HG03460 (cell line): Measurements from ENCODE around the gene AGPAT3.
"Not testable (repeated sequence)": the region's sequence is repeated elsewhere in the genome, so short reads cannot be mapped to it uniquely, and the experiment has no call there.

Source experiments
- ATAC-seq: cut with Tn5 transposase; IDR thresholded peaks from one replicate; pipeline ENCODE4 v1.9.1; 2021; ENCODE audit not compliant: unreplicated experiment

The AGPAT3 gene

DNA sequence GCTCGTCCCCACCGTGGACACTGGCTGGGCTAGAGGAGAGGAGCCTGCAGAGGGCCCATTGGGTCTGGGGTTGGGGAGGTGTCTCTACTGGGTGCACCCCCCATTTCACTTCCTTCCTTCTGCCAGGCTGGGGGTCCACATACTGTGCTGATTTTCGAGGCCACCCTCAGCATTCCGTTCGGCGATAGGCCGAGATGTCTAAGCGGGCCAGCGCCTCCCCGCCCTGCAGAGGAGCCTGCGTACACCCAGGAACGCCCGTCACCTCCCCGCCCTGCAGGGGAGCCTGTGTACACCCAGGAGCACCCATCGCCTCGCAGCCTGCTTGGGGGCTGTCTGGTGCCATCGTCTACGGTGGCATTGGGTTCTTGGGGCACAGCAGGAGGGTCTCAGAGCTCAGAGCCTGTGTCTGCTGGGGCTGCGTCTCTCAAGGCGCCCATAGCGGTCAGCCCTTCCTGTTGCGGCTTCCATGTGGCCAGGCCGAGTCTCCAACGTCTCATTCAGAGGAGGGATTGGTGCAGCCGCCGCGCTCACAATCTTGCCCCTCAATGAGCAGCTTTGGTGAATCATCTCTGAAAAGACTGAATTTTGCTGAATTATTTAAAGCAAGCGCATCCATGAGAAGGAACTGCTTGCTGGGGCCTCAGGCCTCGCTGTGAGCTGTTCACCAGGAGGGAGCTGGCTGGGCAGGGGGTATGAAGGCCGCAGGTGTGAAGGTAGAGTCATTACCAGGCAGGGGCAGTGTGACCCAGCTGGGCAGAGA, 30.7 kb upstream of the AGPAT3 start:
- ATAC-seq: no peak

DNA sequence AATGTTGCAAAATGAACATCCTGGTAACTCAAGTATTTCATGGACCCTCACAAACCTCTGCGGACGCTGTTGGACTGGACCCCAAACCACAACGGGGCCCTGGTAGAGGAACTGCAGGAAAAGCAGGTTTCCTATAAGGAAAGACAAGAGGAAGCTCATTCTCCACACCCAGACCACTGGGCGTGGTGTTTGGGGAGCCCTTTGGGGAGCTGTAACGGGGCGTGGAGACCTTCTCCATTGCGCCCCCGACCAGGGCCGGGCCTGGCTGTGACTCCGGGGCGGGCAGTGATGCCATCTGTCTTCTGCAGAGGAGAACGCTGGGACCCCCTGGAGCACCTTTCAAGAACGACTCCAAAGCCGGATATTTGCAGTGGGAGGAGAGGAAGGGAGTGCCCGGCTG, 30.0 kb upstream of the AGPAT3 start:
- no peak for ATAC-seq

DNA sequence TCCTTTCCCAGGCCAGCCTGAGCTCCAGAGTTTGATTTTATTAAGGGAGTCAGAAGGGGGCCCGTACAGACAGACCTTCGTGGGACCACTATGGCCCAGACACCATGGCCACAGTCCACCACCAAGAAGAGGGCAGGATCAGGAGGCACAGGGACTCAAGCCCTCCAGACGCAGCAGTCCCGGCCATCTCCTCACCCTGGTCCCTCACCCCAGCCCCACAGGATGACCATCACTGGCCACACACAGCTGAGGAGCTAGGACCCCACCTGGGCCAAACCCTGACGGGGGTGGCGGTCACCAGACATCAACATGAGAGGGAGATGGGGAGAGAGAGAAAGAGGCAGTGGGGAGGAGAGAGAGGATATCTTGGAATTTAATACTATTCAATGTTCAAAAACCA, 29.2 kb upstream of the AGPAT3 start:
- ATAC-seq: no peak

DNA sequence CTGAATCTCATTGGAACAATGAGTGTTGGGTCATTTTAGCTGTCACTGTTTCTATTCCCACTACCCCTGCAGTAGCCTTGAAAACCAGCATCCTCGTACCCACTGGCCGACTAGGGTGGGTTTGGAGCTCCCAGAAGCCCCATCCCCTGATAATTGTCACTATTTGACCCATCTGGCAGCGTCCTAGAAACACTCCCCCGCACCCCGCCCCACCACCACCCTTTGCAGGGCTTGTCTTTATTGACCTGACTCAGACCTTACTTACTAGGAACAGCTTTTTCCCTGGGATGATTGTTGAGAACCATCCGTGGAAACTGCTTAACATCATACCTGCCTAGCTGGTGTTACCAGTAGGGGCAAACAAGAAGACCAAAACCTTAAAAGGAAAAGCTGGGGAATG, 28.4 kb upstream of the AGPAT3 start:
- no peak for ATAC-seq

DNA sequence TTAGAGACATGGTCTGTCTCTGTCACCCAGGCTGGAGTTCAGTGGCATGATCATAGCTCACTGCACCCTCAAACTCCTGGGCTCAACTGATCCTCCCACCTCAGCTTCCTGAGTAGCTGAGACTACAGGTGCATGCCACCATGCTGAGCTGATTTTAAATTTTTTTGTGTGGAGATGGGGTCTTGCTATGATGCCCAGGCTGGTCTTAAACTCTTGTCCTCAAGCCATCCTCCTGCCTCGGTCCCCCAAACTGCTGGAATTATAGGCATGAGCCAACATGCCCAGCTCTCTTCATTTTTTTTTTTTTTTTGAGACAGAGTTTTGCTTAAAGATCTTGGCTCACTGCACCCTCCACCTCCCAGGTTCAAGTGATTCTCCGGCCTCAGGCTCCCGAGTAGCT, 24.8 kb upstream of the AGPAT3 start:
- no peak for ATAC-seq

DNA sequence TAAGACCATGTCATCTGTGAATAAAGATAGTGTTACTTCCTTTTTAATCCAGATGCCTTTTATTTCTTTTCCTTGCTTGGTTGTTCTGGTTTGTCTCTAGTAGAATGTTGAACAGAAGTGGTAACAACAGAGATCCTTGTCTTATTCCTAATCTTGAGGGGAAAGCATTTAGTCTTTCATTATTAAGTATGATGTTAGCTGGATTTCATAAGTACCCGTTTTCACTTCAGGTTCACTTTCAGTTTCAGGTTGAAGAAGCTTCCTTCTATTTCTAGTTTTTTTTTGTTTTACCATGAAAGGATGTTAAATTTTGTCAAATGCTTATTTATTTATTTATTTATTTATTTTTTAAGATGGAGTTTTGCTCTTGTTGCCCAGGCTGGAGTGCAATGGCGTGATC, 22.3 kb upstream of the AGPAT3 start:
- ATAC-seq: no peak

DNA sequence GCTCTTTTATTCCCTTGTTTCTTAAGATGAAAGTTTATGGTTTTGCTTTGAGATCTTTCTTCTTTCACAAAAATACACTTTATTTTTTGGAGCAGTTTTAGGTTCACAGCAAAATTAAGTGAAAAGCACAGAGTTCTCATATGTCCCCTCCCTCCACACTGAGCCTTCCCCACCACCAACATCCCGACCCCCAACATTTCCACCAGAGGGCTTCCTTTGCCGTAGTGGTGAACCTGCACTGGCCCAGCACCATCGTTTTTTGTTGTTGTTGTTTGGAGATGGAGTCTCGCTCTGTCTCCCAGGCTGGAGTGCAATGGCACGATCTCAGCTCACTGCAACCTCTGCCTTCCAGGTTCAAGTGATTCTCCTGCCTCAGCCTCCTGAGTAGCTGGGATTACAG, 20.1 kb upstream of the AGPAT3 start:
- not testable (repeated sequence) for ATAC-seq

DNA sequence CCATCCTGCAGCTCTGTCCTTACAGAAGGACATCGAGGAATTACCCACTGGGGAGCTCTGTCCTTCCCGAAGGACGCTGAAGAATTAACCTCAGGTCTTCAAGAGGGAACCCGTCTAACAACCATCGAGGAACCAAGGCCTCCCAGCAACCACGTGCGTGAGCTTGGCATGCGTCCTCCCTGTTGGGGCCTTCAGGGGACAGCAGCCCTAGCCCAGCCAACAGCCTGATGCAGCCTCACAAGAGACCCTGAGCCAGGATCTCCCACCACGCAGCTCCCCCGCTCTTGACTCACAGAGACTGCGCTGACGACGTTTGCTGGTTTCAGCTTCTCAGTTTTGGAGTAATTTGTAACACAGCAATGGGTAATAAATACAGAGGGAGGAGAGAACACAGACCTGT, 19.6 kb upstream of the AGPAT3 start:
- ATAC-seq: no peak

DNA sequence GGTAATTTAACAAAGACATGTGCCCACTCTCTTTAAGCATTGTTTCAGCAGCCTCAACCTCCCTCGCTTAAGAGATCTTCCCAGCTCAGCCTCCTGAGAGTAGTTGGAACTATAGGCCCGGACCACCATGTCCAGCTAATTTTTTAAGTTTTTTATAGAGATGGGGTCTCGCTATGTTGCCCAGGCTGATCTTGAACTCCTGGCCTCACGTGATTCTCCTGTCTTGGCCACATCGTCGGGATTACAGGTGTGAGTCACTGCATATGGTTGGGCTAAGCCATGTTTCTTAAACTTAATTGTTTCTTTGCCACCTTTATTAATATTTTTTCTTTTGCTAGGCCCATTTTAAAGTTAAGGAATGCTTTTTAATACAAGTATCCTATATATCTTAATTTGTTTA, 18.6 kb upstream of the AGPAT3 start:
- no peak for ATAC-seq

DNA sequence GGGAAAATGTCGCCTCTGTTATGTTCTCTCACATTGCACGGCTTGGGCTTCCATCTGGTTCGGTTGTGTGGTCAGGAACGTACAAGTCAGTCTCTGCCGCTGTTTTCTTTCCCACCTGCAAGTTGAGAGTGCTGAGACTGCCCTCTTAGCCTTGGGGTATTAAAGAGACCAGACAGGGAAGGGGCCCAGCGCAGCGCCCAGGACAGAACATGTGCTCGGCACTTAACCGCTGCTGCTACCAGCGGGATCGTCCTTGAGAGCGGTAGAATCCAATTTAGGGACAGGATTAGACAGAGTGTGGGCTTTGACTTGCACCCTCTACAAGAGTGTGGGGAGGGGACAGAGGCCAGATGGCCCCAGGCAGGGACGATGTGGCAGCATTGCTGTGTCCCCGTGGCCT, 17.7 kb upstream of the AGPAT3 start:
- no peak for ATAC-seq

DNA sequence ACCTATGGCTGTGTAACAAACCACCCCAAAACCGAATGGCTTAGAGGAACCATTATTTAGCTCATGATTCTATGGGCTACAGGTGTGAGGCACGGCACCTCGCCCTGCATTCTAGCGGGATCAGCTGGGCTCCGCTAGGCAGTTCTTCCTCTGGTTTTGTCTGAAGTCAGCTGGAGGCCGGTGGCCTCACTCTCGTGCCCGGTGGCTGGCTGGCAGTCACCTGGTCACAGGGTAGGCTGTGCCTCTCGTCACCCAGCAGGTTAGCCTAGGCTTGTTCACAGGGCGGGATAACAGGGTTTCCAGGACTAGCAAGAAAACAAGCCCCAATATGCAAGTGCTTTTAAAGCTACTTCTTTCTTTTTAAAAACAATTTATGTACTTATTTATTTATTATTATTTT, 16.3 kb upstream of the AGPAT3 start:
- ATAC-seq: no peak

DNA sequence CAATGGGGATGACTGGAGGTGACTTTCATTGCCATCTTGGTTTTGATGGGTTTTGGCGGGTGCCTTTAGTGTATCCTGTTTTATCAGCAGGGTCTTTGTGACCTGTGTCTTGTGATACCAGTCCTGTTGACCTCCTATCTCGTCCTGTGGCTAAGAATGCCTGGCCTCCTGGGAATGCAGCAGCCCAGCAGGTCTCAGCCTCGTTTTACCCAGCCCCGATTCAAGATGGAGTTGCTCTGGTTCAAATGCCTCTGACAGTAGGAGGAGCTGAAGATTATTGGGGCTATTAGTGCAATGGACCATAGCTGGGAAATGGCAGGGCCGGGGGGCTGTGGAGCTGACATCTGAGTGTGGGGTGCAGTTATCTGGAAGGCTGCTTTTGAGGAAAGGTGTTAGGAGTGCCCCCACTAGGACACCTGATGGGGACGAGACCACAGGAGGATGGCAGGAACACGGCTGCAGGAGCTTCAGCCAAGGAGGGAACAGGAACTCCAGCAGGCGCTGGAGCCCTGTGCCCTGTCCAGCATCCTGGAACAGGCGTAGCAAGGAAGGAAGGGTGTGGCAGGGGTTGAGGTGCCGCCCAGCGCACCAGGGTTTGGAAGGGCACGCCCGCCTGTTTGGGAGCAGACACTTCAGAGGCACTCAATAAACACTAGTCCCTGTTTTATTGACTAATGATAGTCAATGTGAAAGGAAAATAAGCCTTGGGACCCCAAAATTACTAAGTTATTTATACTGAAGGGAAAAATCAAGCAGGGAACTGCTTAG, 15.3 kb upstream of the AGPAT3 start:
- ATAC-seq: no peak

DNA sequence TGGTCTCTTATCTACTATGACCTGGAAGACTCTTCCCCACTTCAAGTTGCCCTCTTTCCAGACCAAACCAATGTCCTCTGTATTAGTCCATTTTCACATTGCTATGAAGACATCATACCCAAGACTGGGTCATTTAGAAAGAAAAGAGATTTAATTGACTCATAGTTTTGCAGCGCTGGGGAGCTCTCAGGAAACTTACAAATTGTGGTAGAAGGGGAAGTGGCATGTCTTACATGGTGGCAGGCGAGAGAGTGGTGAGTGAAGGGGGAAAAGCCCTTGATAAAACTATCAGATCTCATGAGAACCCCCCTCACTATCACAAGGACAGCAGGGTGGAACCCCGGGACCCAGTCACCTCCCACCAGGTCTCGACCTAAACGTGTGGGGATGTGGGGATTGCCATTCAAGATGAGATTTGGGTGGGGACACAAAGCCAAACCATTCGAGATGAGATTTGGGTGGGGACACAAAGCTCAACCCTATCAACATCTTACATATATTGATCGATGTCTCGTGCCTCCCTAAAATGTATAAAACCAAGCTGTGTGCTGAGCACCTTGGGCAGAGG, 14.2 kb upstream of the AGPAT3 start:
- ATAC-seq: no peak

DNA sequence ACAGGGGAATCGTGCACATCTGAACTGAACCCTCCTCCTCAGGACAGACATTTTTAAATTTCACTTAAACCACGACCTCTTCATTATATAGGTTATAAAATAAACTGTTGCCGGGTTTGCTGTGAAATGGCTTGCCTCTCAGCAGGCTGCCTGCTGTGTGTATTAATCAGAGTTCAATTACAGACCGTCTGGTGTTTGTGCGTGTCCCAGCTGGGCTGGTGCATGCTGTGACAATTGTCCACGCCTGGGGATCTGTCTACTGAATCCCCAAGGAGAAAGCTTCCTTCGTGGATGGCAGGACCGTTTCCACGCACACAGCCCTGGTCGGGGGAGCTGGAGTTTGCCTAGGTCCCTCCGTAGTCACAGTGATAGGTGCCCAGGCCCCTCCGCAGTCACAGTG, 13.4 kb upstream of the AGPAT3 start:
- ATAC-seq: no peak

DNA sequence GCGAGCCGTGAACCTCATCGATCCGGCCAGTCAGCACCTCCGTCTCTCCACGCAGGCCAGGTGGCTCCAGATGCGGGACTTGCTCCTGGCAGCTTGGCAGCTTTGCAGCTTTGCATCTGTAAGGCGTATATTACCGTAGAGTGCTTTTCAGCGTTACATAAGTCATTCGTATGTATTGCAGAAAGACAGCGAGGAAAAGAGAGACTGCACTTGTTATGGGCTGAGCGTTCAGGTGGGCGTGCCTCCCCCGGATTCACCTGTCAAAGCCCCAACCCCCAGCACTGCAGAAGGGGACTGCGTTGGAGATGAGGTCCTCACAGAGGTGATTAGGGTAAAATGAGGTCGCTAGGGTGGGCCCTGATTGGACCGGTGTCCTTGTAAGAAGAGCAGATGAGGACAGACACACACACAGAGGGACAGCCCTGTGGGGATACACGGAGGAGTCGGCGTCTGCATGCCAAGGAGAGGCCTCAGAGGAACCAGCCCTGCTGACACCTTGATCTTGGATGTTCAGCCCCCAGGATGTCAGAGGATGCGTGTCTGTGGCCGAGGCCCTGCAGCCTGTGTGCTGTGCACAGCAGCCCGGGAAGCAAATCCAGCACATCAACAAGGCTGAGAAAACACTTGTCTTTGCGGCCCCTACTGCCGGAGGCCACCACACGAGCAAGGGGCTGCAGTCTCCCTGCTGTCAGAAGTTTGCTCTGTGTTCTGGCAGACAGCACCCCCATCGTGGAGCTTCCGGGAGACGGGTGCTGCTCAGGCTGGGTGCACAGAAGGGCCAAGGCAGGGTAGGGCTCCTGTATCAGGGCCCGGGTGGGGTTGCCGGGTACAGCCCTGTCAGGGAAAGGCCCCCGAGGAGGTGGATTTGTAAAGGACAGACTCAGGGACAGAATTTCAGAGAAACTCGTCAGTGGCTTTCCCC, 10.9 kb upstream of the AGPAT3 start:
- ATAC-seq: no peak

DNA sequence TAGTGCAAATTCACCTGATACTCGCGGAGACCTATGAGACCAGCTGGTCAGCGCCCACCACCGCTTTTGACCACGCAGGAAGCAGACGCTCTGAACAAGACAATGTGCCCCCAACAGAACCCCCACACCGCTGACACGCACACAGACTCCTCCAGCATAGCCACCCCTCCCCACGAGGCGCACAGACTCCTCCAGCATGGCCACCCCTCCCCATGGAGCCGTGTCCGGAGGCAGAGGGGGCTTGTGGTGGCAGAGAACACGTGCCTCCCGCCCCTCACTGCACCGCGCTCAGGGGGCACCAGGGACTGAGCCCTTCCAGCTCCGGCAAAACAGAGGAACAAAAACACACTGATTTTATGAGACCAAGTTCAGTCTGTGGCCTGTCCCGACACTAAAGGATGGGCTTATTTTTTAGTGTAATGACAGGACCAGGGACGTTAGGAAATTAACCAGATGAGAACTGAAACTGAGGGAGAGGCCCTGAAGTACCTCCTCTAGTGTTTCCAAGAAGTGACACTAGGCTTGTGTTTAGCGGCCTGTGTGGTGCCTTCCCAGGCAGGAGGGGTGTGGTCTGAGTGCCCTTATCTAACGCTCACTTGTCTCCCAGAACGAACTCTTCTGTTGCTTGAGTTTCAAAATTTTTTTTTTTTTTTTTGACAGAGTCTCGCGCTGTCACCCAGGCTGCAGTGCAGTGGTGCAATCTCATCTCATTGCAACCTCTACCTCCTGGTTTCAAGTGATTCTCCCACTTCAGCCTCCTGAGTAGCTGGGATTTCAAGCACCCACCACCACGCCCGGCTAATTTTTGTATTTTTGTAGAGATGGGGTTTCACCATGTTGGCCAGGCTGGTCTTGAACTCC, 10.0 kb upstream of the AGPAT3 start:
- ATAC-seq: peak; percentile 71

DNA sequence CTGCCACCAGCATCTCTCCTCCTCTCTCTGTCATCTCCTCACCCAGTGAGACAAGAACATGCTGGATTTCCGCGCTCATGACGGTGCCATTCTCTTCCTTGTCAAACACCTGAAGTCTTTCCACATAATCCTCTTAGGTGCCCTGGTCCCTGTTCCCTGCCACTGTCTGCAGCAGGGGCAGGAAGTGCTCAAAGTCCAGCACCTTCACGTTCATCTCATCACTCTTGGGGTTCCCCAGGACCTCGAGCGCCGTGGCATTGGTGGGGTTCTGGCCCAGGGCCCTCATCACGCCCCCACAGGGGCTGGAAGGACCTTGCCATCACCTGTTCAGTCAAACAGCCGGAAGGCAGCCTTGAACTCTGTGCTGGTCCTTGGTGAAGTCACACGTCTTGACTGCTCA, 9.1 kb upstream of the AGPAT3 start:
- ATAC-seq: no peak

DNA sequence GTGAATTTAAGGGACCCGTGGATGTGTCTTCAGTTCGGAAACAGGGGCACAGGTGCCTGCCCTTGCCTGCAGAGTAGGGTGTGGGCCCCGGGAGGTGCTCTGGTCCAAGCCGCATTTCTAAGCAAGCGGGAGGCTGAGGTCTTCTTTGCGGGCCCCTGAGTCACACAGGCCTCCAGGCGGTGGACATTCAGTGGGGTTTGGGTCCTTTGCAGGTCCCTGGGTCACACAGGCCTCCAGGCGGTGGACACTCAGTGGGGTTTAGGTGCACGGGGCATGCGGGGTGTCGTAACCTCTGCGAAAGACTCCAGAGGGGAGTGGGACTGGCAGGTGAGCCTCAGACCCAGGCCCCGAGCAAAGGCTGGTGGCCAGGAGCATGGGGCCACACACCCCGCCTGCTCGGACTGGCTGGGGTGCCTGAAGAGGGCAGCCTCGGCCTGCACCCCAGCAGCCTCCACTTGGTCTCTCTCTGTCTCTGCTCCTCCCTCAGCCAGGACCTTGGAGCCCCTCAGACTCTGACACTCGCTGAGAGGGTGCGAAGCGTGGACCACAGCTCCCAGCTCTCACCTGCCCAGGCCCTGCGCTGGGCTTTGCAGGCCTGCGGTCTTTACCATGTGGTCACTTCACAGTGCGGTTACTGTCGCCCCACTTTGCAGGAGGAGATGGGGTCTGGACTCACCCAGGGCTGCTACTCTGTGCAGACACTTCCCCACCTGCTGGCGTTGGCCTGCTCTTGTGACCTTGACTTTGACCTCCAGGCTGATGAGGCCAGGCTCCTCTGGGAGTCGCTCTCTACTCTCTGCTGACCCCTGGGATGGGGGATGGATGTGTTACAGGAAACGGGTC, 6.0 kb upstream of the AGPAT3 start:
- ATAC-seq: no peak

DNA sequence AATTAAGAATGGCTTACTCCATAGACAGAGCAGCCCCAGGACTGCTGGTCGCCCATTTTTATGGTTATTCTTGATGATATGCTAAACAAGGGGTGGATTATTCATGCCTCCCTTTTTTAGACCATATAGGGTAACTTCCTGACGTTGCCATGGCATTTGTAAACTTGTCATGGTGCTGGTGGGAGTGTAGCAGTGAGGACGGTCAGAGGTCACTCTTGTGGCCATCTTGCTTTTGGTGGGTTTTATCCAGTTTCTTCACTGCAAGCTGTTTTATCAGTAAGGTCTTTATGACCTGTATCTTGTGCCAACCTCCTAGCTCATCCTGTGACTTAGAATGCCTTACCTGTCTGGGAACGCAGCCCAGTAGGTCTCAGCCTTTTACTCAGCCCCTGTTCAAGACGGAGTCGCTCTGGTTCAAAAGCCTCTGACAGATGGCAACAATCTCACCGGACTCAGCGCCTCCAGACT, 5.2 kb upstream of the AGPAT3 start:
- ATAC-seq: no peak
